Neural cell (in vitro differentiated cells): Measurements from ENCODE around the gene HOXC5.

Experiments
- EP300 ChIP-seq: fragments of 450-650 bp; conservative IDR thresholded peaks from 2 replicates; pipeline ENCODE4 v1.6.1; 2014; ENCODE audit warnings: antibody characterized with exemption, mild to moderate bottlenecking, moderate library complexity; ENCODE audit not compliant: poor library complexity, severe bottlenecking
- MXI1 ChIP-seq: fragments of 450-650 bp; conservative IDR thresholded peaks from 2 replicates; pipeline ENCODE4 v1.6.1; 2014; ENCODE audit warnings: antibody characterized with exemption, mild to moderate bottlenecking; ENCODE audit not compliant: poor library complexity, severe bottlenecking
- POLR2AphosphoS5 ChIP-seq: IDR thresholded peaks from 2 replicates; pipeline ENCODE4 v1.6.1; 2012

DNA sequence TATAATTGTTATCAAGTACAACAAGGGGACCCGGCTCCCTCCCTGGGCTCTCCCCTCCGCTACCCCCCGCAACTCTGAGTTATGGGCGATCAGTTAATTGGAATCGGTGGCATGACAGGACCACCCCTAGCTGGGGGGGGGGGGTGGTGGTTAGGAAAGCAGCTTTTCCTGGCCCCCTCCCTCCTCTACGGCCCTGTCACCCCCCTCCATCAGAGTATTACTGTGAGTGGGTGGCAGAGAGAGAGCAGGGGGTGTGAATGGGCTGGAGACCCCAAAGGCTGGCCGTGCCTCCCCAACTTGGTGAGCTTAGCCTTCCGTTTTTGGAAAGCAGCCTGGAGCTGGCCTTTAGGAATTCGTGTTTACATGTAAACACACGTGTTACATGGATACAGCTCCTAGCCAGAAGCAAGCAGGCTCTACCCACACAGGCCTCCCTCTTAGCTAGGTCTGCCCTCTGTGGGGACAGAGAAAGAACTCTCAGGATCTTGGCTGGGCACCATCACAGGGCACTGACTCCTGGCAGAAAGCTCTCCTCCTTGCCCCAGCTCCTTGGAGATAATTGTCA, 19.7 kb downstream of the HOXC5 start:
- TF ChIP-seq MXI1 (no peak), EP300 (no peak), POLR2AphosphoS5 (no peak)
